HEK293 (cell line): ENCODE measurements around the gene KPNA1.

ENCODE experiments used
- GLIS1 ChIP-seq: fragments of 450-650 bp; formaldehyde crosslinking; IDR thresholded peaks from 2 replicates; pipeline ENCODE4 v1.5.1; 2016; ENCODE audit warnings: missing biosample characterization, missing genetic modification characterization
- KLF16 ChIP-seq: fragments of 450-650 bp; formaldehyde crosslinking; IDR thresholded peaks from 2 replicates; pipeline ENCODE4 v1.5.1; 2017; ENCODE audit warnings: missing biosample characterization, missing genetic modification characterization
- TRIM28 ChIP-seq: IDR thresholded peaks from 2 replicates; pipeline ENCODE4 v1.6.1; 2011; ENCODE audit warnings: low read length, control low read depth, borderline replicate concordance
- ZBTB48 ChIP-seq: fragments of 450-650 bp; formaldehyde crosslinking; IDR thresholded peaks from 2 replicates; pipeline ENCODE4 v1.5.1; 2016; ENCODE audit warnings: missing biosample characterization, missing genetic modification characterization
- ZNF10 ChIP-seq: fragments of 450-650 bp; formaldehyde crosslinking; IDR thresholded peaks from 2 replicates; pipeline ENCODE4 v1.5.1; 2017; ENCODE audit warnings: missing biosample characterization, missing genetic modification characterization
- ZNF114 ChIP-seq: fragments of 450-650 bp; formaldehyde crosslinking; IDR thresholded peaks from 2 replicates; pipeline ENCODE4 v1.5.0; 2017; ENCODE audit warnings: missing biosample characterization, missing genetic modification characterization
- ZNF23 ChIP-seq: fragments of 450-650 bp; formaldehyde crosslinking; IDR thresholded peaks from 2 replicates; pipeline ENCODE4 v1.5.1; 2016; ENCODE audit warnings: missing biosample characterization, missing genetic modification characterization, borderline replicate concordance
- ZNF274 ChIP-seq, 2 experiments: fragments of 200-500 bp in 1 of 2; fragments of 450-650 bp in 1 of 2; sonication (Bioruptor generic) in 1 of 2; formaldehyde crosslinking in 1 of 2; IDR thresholded peaks; 2 replicates each; pipeline versions ENCODE4 v1.5.1 to v1.6.1; 2014 to 2016; ENCODE audit warnings: borderline replicate concordance in 1 of 2, inconsistent platforms in 1 of 2, low read length in 1 of 2, missing biosample characterization in 1 of 2, missing genetic modification characterization in 1 of 2
- ZNF302 ChIP-seq: fragments of 450-650 bp; formaldehyde crosslinking; IDR thresholded peaks from 2 replicates; pipeline ENCODE4 v1.5.1; 2016; ENCODE audit warnings: missing biosample characterization, missing genetic modification characterization, low read depth
- ZNF335 ChIP-seq: fragments of 450-650 bp; formaldehyde crosslinking; conservative IDR thresholded peaks from 2 replicates; pipeline ENCODE4 v1.5.1; 2016; ENCODE audit warnings: missing biosample characterization, missing genetic modification characterization
- ZNF416 ChIP-seq: fragments of 450-650 bp; formaldehyde crosslinking; IDR thresholded peaks from 2 replicates; pipeline ENCODE4 v1.5.1; 2016; ENCODE audit warnings: missing biosample characterization, missing genetic modification characterization
- ZNF423 ChIP-seq: fragments of 450-650 bp; formaldehyde crosslinking; IDR thresholded peaks from 2 replicates; pipeline ENCODE4 v1.5.1; 2016; ENCODE audit warnings: missing biosample characterization, missing genetic modification characterization
- ZNF621 ChIP-seq: fragments of 450-650 bp; formaldehyde crosslinking; IDR thresholded peaks from 2 replicates; pipeline ENCODE4 v1.5.1; 2017; ENCODE audit warnings: missing biosample characterization, missing genetic modification characterization
- TF ChIP-seq, protein P1 (sequence below): fragments of 450-650 bp; formaldehyde crosslinking; IDR thresholded peaks from 2 replicates; pipeline ENCODE4 v1.5.1; 2016; ENCODE audit warnings: missing biosample characterization, missing genetic modification characterization
- TF ChIP-seq, protein P2 (sequence below): fragments of 450-650 bp; formaldehyde crosslinking; IDR thresholded peaks from 2 replicates; pipeline ENCODE4 v1.5.0; 2017; ENCODE audit warnings: missing biosample characterization, missing genetic modification characterization, borderline replicate concordance
- TF ChIP-seq, protein P3 (sequence below): fragments of 450-650 bp; formaldehyde crosslinking; IDR thresholded peaks from 2 replicates; pipeline ENCODE4 v1.5.1; 2016; ENCODE audit warnings: missing biosample characterization, missing genetic modification characterization, borderline replicate concordance
- TF ChIP-seq, protein P4 (sequence below): fragments of 450-650 bp; formaldehyde crosslinking; IDR thresholded peaks from 2 replicates; pipeline ENCODE4 v1.5.1; 2016; ENCODE audit warnings: missing biosample characterization, missing genetic modification characterization
- TF ChIP-seq, protein P5 (sequence below): fragments of 450-650 bp; formaldehyde crosslinking; IDR thresholded peaks from 2 replicates; pipeline ENCODE4 v1.5.1; 2016; ENCODE audit warnings: missing biosample characterization, missing genetic modification characterization
- TF ChIP-seq, protein P6 (sequence below): fragments of 450-650 bp; formaldehyde crosslinking; conservative IDR thresholded peaks from 2 replicates; pipeline ENCODE4 v1.5.1; 2016; ENCODE audit warnings: low read depth, missing biosample characterization, missing genetic modification characterization

The KPNA1 gene

DNA sequence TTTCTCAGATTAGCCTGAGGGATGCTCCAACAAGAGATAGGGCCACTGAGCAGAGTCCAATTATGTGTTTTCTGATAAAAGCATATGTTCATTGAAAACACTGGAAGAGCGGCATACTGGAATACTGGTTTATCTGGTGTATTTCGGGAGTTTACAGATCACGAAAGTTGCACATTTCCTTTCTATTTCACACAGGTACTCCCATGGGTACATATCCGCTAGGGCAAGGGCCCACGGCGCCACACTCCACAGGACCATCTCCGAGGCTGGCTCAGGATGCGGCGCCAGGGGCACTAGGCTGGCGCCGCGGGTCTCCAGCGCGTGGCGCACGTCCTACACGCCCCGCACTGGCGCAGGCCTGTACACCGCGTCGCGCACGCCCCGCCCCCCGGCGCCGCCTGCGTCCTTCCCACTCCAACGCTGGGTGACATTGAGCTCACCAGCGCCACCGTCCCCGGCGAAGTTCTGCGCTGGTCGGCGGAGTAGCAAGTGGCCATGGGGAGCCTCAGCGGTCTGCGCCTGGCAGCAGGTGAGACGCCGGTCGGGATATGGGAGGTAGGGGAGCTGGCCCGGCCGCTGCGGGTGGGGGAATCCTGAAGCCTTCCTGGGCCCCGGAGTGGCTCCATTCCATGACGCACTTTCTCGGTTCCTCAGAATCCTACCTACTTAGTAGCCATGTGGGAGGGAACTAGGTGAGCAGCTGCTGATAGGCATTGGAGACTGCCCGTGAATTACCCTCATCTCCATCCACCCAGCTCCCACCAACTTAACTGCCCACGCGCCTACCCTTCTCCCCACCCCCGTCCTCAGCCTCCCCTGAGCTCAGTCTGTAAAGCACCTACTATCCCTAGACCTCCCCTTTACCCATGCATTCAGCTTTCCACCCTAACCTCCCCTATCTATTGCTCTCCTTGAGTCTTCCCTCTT lies 130.7 kb downstream of the KPNA1 start, which contains the start of gene FAM162A (continued):
- TF ChIP-seq, protein P1, sequence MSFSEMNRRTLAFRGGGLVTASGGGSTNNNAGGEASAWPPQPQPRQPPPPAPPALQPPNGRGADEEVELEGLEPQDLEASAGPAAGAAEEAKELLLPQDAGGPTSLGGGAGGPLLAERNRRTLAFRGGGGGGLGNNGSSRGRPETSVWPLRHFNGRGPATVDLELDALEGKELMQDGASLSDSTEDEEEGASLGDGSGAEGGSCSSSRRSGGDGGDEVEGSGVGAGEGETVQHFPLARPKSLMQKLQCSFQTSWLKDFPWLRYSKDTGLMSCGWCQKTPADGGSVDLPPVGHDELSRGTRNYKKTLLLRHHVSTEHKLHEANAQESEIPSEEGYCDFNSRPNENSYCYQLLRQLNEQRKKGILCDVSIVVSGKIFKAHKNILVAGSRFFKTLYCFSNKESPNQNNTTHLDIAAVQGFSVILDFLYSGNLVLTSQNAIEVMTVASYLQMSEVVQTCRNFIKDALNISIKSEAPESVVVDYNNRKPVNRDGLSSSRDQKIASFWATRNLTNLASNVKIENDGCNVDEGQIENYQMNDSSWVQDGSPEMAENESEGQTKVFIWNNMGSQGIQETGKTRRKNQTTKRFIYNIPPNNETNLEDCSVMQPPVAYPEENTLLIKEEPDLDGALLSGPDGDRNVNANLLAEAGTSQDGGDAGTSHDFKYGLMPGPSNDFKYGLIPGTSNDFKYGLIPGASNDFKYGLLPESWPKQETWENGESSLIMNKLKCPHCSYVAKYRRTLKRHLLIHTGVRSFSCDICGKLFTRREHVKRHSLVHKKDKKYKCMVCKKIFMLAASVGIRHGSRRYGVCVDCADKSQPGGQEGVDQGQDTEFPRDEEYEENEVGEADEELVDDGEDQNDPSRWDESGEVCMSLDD (tag by site-specific recombination), result no peak
- TF ChIP-seq, protein P2, sequence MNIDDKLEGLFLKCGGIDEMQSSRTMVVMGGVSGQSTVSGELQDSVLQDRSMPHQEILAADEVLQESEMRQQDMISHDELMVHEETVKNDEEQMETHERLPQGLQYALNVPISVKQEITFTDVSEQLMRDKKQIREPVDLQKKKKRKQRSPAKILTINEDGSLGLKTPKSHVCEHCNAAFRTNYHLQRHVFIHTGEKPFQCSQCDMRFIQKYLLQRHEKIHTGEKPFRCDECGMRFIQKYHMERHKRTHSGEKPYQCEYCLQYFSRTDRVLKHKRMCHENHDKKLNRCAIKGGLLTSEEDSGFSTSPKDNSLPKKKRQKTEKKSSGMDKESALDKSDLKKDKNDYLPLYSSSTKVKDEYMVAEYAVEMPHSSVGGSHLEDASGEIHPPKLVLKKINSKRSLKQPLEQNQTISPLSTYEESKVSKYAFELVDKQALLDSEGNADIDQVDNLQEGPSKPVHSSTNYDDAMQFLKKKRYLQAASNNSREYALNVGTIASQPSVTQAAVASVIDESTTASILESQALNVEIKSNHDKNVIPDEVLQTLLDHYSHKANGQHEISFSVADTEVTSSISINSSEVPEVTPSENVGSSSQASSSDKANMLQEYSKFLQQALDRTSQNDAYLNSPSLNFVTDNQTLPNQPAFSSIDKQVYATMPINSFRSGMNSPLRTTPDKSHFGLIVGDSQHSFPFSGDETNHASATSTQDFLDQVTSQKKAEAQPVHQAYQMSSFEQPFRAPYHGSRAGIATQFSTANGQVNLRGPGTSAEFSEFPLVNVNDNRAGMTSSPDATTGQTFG (tag by site-specific recombination), result no peak
- TF ChIP-seq ZNF302 (no peak), ZNF423 (tag by site-specific recombination) (no peak), KLF16 (0 out of 2 replicates have a peak, but pooled peaks have one; percentile 20), ZNF114 (tag by site-specific recombination) (no peak), ZNF335 (peak; percentile 81), ZBTB48 (tag by site-specific recombination) (peak; percentile 75), GLIS1 (tag by site-specific recombination) (peak; percentile 87), ZNF416 (tag by site-specific recombination) (no peak), ZNF10 (tag by site-specific recombination) (no peak), ZNF23 (tag by site-specific recombination) (no peak), ZNF274 (IDR thresholded peaks at IDR 0.05; ENCODE audit: low read length) (no peak), ZNF274 (tag by site-specific recombination; IDR thresholded peaks at IDR 0.05; ENCODE audit: borderline replicate concordance) (no peak), TRIM28 (peak; percentile 70; the same call in 1 of the 2 replicates), ZNF621 (tag by site-specific recombination) (no peak)
- TF ChIP-seq, protein P3, sequence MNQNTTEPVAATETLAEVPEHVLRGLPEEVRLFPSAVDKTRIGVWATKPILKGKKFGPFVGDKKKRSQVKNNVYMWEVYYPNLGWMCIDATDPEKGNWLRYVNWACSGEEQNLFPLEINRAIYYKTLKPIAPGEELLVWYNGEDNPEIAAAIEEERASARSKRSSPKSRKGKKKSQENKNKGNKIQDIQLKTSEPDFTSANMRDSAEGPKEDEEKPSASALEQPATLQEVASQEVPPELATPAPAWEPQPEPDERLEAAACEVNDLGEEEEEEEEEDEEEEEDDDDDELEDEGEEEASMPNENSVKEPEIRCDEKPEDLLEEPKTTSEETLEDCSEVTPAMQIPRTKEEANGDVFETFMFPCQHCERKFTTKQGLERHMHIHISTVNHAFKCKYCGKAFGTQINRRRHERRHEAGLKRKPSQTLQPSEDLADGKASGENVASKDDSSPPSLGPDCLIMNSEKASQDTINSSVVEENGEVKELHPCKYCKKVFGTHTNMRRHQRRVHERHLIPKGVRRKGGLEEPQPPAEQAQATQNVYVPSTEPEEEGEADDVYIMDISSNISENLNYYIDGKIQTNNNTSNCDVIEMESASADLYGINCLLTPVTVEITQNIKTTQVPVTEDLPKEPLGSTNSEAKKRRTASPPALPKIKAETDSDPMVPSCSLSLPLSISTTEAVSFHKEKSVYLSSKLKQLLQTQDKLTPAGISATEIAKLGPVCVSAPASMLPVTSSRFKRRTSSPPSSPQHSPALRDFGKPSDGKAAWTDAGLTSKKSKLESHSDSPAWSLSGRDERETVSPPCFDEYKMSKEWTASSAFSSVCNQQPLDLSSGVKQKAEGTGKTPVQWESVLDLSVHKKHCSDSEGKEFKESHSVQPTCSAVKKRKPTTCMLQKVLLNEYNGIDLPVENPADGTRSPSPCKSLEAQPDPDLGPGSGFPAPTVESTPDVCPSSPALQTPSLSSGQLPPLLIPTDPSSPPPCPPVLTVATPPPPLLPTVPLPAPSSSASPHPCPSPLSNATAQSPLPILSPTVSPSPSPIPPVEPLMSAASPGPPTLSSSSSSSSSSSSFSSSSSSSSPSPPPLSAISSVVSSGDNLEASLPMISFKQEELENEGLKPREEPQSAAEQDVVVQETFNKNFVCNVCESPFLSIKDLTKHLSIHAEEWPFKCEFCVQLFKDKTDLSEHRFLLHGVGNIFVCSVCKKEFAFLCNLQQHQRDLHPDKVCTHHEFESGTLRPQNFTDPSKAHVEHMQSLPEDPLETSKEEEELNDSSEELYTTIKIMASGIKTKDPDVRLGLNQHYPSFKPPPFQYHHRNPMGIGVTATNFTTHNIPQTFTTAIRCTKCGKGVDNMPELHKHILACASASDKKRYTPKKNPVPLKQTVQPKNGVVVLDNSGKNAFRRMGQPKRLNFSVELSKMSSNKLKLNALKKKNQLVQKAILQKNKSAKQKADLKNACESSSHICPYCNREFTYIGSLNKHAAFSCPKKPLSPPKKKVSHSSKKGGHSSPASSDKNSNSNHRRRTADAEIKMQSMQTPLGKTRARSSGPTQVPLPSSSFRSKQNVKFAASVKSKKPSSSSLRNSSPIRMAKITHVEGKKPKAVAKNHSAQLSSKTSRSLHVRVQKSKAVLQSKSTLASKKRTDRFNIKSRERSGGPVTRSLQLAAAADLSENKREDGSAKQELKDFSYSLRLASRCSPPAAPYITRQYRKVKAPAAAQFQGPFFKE, result no peak
- TF ChIP-seq, protein P4, sequence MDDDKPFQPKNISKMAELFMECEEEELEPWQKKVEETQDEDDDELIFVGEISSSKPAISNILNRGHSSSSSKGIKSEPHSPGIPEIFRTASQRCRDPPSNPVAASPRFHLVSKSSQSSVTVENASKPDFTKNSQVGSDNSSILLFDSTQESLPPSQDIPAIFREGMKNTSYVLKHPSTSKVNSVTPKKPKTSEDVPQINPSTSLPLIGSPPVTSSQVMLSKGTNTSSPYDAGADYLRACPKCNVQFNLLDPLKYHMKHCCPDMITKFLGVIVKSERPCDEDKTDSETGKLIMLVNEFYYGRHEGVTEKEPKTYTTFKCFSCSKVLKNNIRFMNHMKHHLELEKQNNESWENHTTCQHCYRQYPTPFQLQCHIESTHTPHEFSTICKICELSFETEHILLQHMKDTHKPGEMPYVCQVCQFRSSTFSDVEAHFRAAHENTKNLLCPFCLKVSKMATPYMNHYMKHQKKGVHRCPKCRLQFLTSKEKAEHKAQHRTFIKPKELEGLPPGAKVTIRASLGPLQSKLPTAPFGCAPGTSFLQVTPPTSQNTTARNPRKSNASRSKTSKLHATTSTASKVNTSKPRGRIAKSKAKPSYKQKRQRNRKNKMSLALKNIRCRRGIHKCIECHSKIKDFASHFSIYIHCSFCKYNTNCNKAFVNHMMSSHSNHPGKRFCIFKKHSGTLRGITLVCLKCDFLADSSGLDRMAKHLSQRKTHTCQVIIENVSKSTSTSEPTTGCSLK (tag by site-specific recombination), result no peak
- TF ChIP-seq, protein P5, sequence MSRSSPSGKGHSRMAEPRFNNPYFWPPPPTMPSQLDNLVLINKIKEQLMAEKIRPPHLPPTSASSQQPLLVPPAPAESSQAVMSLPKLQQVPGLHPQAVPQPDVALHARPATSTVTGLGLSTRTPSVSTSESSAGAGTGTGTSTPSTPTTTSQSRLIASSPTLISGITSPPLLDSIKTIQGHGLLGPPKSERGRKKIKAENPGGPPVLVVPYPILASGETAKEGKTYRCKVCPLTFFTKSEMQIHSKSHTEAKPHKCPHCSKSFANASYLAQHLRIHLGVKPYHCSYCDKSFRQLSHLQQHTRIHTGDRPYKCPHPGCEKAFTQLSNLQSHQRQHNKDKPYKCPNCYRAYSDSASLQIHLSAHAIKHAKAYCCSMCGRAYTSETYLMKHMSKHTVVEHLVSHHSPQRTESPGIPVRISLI (tag by site-specific recombination), result no peak
- TF ChIP-seq, protein P6, sequence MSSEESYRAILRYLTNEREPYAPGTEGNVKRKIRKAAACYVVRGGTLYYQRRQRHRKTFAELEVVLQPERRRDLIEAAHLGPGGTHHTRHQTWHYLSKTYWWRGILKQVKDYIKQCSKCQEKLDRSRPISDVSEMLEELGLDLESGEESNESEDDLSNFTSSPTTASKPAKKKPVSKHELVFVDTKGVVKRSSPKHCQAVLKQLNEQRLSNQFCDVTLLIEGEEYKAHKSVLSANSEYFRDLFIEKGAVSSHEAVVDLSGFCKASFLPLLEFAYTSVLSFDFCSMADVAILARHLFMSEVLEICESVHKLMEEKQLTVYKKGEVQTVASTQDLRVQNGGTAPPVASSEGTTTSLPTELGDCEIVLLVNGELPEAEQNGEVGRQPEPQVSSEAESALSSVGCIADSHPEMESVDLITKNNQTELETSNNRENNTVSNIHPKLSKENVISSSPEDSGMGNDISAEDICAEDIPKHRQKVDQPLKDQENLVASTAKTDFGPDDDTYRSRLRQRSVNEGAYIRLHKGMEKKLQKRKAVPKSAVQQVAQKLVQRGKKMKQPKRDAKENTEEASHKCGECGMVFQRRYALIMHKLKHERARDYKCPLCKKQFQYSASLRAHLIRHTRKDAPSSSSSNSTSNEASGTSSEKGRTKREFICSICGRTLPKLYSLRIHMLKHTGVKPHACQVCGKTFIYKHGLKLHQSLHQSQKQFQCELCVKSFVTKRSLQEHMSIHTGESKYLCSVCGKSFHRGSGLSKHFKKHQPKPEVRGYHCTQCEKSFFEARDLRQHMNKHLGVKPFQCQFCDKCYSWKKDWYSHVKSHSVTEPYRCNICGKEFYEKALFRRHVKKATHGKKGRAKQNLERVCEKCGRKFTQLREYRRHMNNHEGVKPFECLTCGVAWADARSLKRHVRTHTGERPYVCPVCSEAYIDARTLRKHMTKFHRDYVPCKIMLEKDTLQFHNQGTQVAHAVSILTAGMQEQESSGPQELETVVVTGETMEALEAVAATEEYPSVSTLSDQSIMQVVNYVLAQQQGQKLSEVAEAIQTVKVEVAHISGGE, result no peak
